ENCODE measurements around the gene CYP4F3.

Gene CYP4F3

DNA sequence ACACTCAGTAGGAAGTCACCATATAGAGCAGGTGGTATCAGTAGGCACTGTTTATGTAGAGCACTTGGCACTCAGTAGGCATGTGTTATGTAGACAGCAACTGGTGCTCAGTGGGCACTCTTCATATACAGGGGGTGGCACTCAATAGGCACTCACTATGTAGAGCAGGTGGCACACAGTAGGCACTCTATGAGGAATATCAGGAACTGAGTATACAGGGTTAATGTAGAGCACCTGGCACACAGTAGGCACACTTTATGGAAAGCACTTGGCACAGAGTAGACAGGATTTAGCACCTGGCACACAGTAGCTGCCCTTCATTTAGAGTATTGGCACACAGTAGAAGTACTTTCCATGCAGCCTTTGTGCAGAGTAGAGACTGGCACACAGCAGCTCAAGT, 1.1 kb upstream of the CYP4F3 start:
- Histone ChIP-seq H3K36me3 (ENCODE audit: control insufficient read depth in 1 of 2, insufficient read depth in 2 of 2, low read length in 2 of 2) (no peaks in the 10 kb centered on the region), H3K18ac (ENCODE audit: low read length) (no peak overlapping the region), H2BK12ac (ENCODE audit: low read length) (no peak overlapping the region), H4K91ac (ENCODE audit: low read depth, low read length) (no peak overlapping the region), H3K79me2 (ENCODE audit: control insufficient read depth, insufficient read depth, low read length, poor library complexity) (no peaks in the 10 kb centered on the region), H2AK5ac (ENCODE audit: low read length) (no peak overlapping the region), H3K27me3 (ENCODE audit: insufficient read depth, low read length) (no peaks in the 10 kb centered on the region), H3K9me3 (ENCODE audit: insufficient read depth, low read depth, low read length) (peaks cover 61% of the 10 kb centered on the region), H3K4me1 (ENCODE audit: control insufficient read depth in 1 of 2, insufficient read depth in 2 of 2, low read length in 2 of 2) (no peaks in the 10 kb centered on the region), H3K23ac (ENCODE audit: low read length) (no peak overlapping the region), H3K14ac (ENCODE audit: low read length) (no peak overlapping the region), H3K4me3 (ENCODE audit: low read depth, low read length) (no peak overlapping the region), H3K4ac (ENCODE audit: low read depth, low read length) (no peak overlapping the region), H3K79me1 (ENCODE audit: low read length) (no peaks in the 10 kb centered on the region), H2AFZ (ENCODE audit: insufficient read depth, low read length, poor library complexity) (no peak overlapping the region), H3K9ac (ENCODE audit: low read length) (no peak overlapping the region), H2BK5ac (ENCODE audit: low read depth, low read length, poor library complexity) (no peak overlapping the region), H2BK120ac (ENCODE audit: insufficient read depth, low read length, poor library complexity) (no peak overlapping the region), H4K8ac (ENCODE audit: low read depth, low read length) (no peak overlapping the region), H4K12ac (ENCODE audit: low read depth, low read length) (no peak overlapping the region), H3K4me2 (ENCODE audit: low read length) (no peak overlapping the region), H3K27ac (ENCODE audit: low read depth, low read length) (no peak overlapping the region)
- no peak for DNase-seq

DNA sequence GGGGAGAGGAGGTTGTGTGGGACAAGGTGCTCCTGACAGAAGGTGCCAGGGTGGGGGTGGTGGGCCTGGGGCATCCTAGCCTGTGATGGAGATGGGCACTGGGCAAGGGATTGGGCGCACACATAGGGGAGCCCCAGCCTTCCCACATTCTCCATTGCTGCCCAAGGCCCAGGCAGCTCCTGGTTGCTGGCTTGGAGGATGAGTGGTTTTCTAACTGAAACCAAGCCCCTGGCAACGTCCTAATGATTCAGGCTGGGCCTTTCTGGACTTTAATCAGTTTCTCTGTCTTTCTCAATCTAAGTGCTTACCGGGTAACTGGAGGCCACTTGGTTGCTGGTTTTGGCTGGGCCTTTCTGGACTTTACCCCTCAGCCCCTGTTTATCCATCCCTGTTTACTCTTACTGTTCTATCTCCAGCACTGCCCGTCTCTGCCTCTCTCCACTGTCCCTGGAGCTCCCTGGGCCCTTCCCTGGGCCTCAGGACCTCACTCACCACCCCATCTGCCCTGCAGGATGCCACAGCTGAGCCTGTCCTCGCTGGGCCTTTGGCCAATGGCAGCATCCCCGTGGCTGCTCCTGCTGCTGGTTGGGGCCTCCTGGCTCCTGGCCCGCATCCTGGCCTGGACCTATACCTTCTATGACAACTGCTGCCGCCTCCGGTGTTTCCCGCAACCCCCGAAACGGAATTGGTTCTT, 354 bp downstream of the CYP4F3 start:
- no peak overlapping the region for H4K8ac ChIP-seq (ENCODE audit: low read depth, low read length)
- H3K36me3 ChIP-seq (ENCODE audit: control insufficient read depth in 1 of 2, insufficient read depth in 2 of 2, low read length in 2 of 2) = no peaks in the 10 kb centered on the region
- no peak overlapping the region for H4K12ac ChIP-seq (ENCODE audit: low read depth, low read length)
- H2BK5ac ChIP-seq (ENCODE audit: low read depth, low read length, poor library complexity) = no peak overlapping the region
- H2AK5ac ChIP-seq (ENCODE audit: low read length) = no peak overlapping the region
- no peak overlapping the region for H2BK120ac ChIP-seq (ENCODE audit: insufficient read depth, low read length, poor library complexity)
- peak overlapping the region; percentile 25 for H3K4me3 ChIP-seq (ENCODE audit: low read depth, low read length)
- no peak overlapping the region for H3K4me2 ChIP-seq (ENCODE audit: low read length)
- no peak overlapping the region for H3K4ac ChIP-seq (ENCODE audit: low read depth, low read length)
- no CpG with 5 or more reads among the region's 12 CpGs for WGBS (ENCODE audit: extremely low coverage, insufficient coverage, insufficient read length)
- H3K14ac ChIP-seq (ENCODE audit: low read length) = no peak overlapping the region
- no peaks in the 10 kb centered on the region for H3K79me2 ChIP-seq (ENCODE audit: control insufficient read depth, insufficient read depth, low read length, poor library complexity)
- H3K9ac ChIP-seq (ENCODE audit: low read length) = no peak overlapping the region
- DNase-seq = no peak
- no peak overlapping the region for H3K27ac ChIP-seq (ENCODE audit: low read depth, low read length)
- H2BK12ac ChIP-seq (ENCODE audit: low read length) = no peak overlapping the region
- no peaks in the 10 kb centered on the region for H3K27me3 ChIP-seq (ENCODE audit: insufficient read depth, low read length)
- H4K91ac ChIP-seq (ENCODE audit: low read depth, low read length) = no peak overlapping the region
- no peak overlapping the region for H2AFZ ChIP-seq (ENCODE audit: insufficient read depth, low read length, poor library complexity)
- H3K18ac ChIP-seq (ENCODE audit: low read length) = no peak overlapping the region
- no peaks in the 10 kb centered on the region for H3K4me1 ChIP-seq (ENCODE audit: control insufficient read depth in 1 of 2, insufficient read depth in 2 of 2, low read length in 2 of 2)
- H3K9me3 ChIP-seq (ENCODE audit: insufficient read depth, low read depth, low read length) = peaks cover 61% of the 10 kb centered on the region
- no peaks in the 10 kb centered on the region for H3K79me1 ChIP-seq (ENCODE audit: low read length)
- no peak overlapping the region for H3K23ac ChIP-seq (ENCODE audit: low read length)

DNA sequence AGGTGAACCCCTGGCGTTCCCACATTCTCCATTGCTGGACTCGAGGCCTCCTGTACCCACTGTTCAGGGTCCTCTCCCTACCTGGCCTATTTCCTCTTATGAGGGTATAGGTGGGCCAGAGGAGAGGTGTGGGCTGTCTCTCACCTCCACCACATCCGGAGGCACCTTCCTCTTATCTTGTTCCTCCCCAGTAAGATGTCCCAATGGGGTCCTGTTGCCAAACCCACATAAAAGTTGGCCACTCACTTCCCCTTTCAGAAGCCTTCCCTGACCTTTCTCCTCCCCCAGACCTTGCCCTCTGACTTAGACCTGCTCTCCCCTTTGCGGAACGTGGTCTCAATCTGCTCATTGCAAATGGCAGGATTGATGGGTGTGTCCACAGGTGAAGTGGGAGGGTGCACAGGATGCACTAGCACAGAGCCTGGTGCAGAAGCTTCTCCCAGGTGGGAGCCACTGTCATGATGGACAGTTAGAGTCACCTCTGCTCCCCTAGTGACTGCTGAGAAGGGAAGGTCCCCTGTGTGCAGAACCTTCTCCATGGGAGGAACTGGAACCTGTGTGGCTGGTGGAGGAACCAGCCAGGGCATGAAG, 1.3 kb downstream of the CYP4F3 start:
- no peaks in the 10 kb centered on the region for H3K27me3 ChIP-seq (ENCODE audit: insufficient read depth, low read length)
- H3K4me1 ChIP-seq (ENCODE audit: control insufficient read depth in 1 of 2, insufficient read depth in 2 of 2, low read length in 2 of 2) = no peaks in the 10 kb centered on the region
- no peak overlapping the region for H4K8ac ChIP-seq (ENCODE audit: low read depth, low read length)
- H3K36me3 ChIP-seq (ENCODE audit: control insufficient read depth in 1 of 2, insufficient read depth in 2 of 2, low read length in 2 of 2) = no peaks in the 10 kb centered on the region
- no peak overlapping the region for H2BK12ac ChIP-seq (ENCODE audit: low read length)
- no peak overlapping the region for H2BK5ac ChIP-seq (ENCODE audit: low read depth, low read length, poor library complexity)
- no peak for DNase-seq
- H4K91ac ChIP-seq (ENCODE audit: low read depth, low read length) = no peak overlapping the region
- H2AK5ac ChIP-seq (ENCODE audit: low read length) = no peak overlapping the region
- H3K9me3 ChIP-seq (ENCODE audit: insufficient read depth, low read depth, low read length) = peaks cover 64% of the 10 kb centered on the region
- H2BK120ac ChIP-seq (ENCODE audit: insufficient read depth, low read length, poor library complexity) = no peak overlapping the region
- no peak overlapping the region for H3K23ac ChIP-seq (ENCODE audit: low read length)
- H3K79me2 ChIP-seq (ENCODE audit: control insufficient read depth, insufficient read depth, low read length, poor library complexity) = no peaks in the 10 kb centered on the region
- H3K4ac ChIP-seq (ENCODE audit: low read depth, low read length) = no peak overlapping the region
- no peak overlapping the region for H3K4me3 ChIP-seq (ENCODE audit: low read depth, low read length)
- H3K79me1 ChIP-seq (ENCODE audit: low read length) = no peaks in the 10 kb centered on the region
- no peak overlapping the region for H4K12ac ChIP-seq (ENCODE audit: low read depth, low read length)
- H3K14ac ChIP-seq (ENCODE audit: low read length) = no peak overlapping the region
- H2AFZ ChIP-seq (ENCODE audit: insufficient read depth, low read length, poor library complexity) = no peak overlapping the region
- H3K4me2 ChIP-seq (ENCODE audit: low read length) = no peak overlapping the region
- no peak overlapping the region for H3K9ac ChIP-seq (ENCODE audit: low read length)
- no peak overlapping the region for H3K18ac ChIP-seq (ENCODE audit: low read length)
- no CpG with 5 or more reads among the region's 5 CpGs for WGBS (ENCODE audit: extremely low coverage, insufficient coverage, insufficient read length)
- H3K27ac ChIP-seq (ENCODE audit: low read depth, low read length) = no peak overlapping the region

DNA sequence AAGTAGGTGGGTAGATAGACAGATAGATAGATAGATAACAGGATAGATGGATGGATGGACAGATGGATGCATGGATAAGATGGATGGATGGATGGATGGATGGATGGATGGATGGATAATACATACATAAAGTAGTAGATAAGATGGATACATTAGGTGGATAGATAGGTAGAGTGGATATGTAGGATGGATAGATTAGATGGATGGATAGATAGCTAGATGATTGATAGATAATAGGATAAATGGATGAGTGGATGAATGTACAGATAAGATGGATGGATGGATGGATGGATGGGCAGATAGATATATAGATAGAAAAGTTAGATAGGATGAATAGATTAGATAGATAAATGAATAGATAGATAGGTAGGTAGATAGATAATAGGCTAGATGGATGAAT, 2.1 kb downstream of the CYP4F3 start:
- H3K14ac ChIP-seq (ENCODE audit: low read length) = no peak overlapping the region
- no peaks in the 10 kb centered on the region for H3K79me1 ChIP-seq (ENCODE audit: low read length)
- H3K9me3 ChIP-seq (ENCODE audit: insufficient read depth, low read depth, low read length) = peaks cover 70% of the 10 kb centered on the region
- no peaks in the 10 kb centered on the region for H3K36me3 ChIP-seq (ENCODE audit: control insufficient read depth in 1 of 2, insufficient read depth in 2 of 2, low read length in 2 of 2)
- H4K8ac ChIP-seq (ENCODE audit: low read depth, low read length) = no peak overlapping the region
- no peaks in the 10 kb centered on the region for H3K27me3 ChIP-seq (ENCODE audit: insufficient read depth, low read length)
- no peak overlapping the region for H3K27ac ChIP-seq (ENCODE audit: low read depth, low read length)
- H2AK5ac ChIP-seq (ENCODE audit: low read length) = no peak overlapping the region
- H3K23ac ChIP-seq (ENCODE audit: low read length) = no peak overlapping the region
- H4K91ac ChIP-seq (ENCODE audit: low read depth, low read length) = no peak overlapping the region
- no peak overlapping the region for H2AFZ ChIP-seq (ENCODE audit: insufficient read depth, low read length, poor library complexity)
- H3K4me1 ChIP-seq (ENCODE audit: control insufficient read depth in 1 of 2, insufficient read depth in 2 of 2, low read length in 2 of 2) = no peaks in the 10 kb centered on the region
- H2BK12ac ChIP-seq (ENCODE audit: low read length) = no peak overlapping the region
- no peaks in the 10 kb centered on the region for H3K79me2 ChIP-seq (ENCODE audit: control insufficient read depth, insufficient read depth, low read length, poor library complexity)
- no peak for DNase-seq
- no peak overlapping the region for H3K4me3 ChIP-seq (ENCODE audit: low read depth, low read length)
- H2BK5ac ChIP-seq (ENCODE audit: low read depth, low read length, poor library complexity) = no peak overlapping the region
- no peak overlapping the region for H3K4ac ChIP-seq (ENCODE audit: low read depth, low read length)
- H3K9ac ChIP-seq (ENCODE audit: low read length) = no peak overlapping the region
- no peak overlapping the region for H3K4me2 ChIP-seq (ENCODE audit: low read length)
- H4K12ac ChIP-seq (ENCODE audit: low read depth, low read length) = no peak overlapping the region
- H2BK120ac ChIP-seq (ENCODE audit: insufficient read depth, low read length, poor library complexity) = no peak overlapping the region
- no peak overlapping the region for H3K18ac ChIP-seq (ENCODE audit: low read length)
